HG03045 (cell line): ENCODE results near the gene FTO.

ENCODE experiments used
- ATAC-seq: cut with Tn5 transposase; IDR thresholded peaks from one replicate; pipeline ENCODE4 v1.9.1; 2021; ENCODE audit warnings: mild to moderate bottlenecking, moderate library complexity; ENCODE audit not compliant: unreplicated experiment

FTO gene

GRCh38 chr16:53922807-53923571 lies 219.0 kb downstream of the FTO start:
- ATAC-seq: no peak

- no peak for ATAC-seq
These were observed 220.6 kb downstream of the FTO start for GRCh38 chr16:53924331-53925106.

DNA sequence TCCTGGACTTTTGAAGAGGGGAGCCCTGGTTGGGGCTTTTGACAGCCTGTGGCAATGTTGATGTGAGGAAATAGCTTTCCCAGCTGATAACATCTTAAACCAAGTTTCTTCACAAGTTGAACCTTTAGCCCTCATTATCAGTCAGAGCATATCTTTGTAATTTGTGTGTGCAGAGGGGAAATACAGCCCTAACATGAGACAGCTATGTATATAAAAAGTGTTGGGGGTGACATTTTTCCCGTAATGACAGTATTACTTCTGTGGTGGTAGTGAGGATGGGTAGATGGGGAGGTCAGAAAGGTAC lies 221.1 kb downstream of the FTO start:
- ATAC-seq: no peak

- ATAC-seq: no peak
These were observed 221.6 kb downstream of the FTO start for GRCh38 chr16:53925526-53925925.

- ATAC-seq: no peak
These were observed 222.3 kb downstream of the FTO start for GRCh38 chr16:53926209-53926608.

DNA sequence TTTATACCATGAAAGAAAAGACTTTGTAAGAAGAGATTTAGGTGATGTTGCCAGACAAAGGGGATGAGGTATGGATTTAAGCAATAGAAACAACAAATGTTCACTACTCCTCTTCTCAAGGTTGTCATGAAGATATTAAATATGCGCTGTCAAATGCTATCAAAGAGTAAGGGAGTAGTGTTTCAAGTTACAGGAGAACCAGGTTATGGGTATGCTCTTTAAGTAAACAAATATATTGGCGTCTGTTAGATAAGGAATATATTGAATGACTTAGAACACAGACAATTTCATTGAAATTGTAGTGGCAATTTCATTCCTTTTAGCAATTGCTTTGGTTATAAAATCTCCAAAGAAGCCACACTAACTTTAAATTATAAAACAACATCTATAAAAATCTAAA lies 229.0 kb downstream of the FTO start:
- no peak for ATAC-seq

DNA sequence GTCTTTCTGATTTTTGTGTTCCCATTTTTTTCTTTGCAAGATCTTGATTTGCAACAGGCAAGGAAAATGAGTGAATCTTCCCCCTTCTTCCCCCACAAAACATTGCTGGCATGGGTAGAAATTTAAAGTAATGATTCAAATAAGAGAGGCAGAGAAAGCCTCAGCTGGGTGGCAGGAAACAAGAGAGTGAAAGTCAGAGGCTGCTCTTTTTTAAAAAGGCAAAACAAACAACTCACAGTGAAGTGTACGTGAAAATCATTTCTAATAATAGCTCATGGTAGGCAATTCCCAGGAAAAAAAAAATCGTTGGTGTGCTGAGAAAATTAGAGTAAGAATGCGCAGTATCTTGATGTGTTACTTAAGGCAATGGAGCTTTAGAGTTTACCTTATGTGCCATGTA lies 229.5 kb downstream of the FTO start:
- no peak for ATAC-seq

GRCh38 chr16:53936052-53936451 lies 232.1 kb downstream of the FTO start:
- ATAC-seq: no peak

GRCh38 chr16:53936529-53936928 lies 232.6 kb downstream of the FTO start:
- no peak for ATAC-seq

- no peak for ATAC-seq
These were observed 233.4 kb downstream of the FTO start for GRCh38 chr16:53937161-53937880.

GRCh38 chr16:53944025-53944424 lies 240.1 kb downstream of the FTO start:
- ATAC-seq: no peak

DNA sequence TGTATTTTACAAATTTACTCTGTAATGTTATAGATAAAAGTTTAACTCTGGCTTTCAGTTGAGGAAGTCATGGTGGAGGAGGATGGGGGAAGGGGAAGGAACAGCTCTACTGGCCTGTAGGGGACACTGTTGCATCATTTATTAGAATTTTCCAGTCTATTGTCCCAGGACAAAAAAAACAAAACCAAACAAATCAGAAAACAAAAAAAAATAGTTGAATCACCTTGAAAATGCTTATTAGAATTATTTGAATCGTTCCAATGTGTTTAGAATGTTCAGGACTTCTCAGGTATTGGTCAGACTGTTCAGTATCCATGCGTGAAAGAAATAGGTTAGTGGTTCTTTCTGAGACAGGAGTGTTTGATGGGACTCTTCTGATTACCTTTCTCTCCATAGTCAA lies 242.0 kb downstream of the FTO start:
- no peak for ATAC-seq

DNA sequence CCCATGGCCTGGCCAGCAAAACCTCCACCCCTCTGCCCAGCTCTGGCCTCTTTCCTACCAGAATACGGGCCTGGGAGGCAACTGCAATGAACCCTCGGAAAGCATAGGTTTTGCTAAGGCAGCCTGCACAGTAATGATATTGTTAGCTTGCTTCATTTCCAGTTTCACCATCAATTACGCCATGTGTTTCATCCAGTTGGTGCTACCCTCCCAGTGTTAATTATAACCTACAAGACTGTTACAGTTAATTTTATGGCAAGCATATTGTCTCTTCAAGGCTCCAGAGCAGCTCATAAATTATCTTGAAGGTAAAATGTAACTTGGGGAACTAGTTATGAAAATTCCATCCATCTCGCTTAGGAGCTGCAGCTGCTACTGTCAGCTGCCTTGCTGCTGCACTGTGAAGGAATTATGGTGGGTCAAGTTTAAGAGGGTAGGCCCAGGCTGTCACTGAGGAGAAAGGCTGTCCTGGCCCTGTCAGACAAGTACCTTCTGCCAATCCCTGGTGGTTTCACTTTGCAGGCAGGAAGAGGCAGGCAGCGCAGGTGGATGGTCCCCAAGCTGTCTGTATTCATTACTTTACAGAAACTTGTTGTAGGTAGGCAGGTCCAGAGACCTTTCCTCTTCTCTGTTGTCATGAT lies 242.9 kb downstream of the FTO start:
- ATAC-seq: no peak

GRCh38 chr16:53947642-53948041 lies 243.7 kb downstream of the FTO start:
- ATAC-seq: no peak

GRCh38 chr16:53948326-53948725 lies 244.4 kb downstream of the FTO start:
- ATAC-seq: no peak

- no peak for ATAC-seq
These were observed 244.9 kb downstream of the FTO start for GRCh38 chr16:53948734-53949430.

DNA sequence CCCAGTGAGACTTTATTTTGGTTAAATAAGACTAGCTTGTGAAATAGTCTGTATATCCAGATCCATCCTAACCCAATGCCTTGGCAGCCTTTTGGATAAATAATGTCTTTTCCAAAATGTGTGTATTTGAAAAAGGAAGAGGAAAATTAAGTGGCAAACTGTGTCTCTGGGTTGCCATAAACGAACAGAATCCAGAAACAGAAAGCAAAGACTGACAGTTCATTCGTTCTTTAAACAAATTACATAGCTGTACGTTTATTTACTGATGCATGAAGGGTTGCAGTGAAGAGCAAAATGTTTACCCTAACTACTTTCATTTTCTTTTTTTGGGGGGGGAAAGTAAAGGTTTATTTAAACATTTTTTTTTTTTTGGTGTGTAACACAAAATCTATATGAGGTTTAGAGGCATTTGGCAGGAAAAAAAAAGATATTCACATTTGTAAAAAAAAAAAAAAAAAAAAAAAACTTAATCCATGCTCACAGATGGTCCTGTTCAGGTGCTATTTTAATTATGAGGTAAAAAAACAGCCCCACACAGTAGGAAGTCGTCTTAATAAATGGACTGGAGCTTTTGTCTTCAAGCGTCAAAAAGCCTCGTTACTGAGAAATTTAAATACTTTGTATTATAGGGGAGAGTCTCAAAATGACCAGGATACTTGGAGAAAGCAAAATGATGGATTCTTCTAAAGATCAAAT lies 245.9 kb downstream of the FTO start:
- ATAC-seq: no peak

DNA sequence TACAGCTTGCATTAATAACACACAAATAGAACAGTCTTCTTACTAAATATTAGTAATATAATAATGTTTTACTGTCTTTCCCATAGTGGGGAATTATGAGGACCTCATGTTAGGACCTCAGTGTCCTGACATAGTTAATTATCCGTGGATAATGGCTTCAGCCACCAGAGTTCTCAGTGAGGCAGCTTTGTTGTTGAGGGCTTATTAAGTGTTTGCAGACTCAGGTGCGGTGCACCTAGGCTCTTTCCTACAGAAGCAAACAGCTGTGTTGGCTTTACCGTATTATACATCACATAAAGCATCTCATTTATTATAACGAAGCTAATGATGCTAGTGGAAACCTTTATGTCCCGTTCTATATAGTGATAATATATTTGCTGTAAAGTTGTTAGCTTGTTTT lies 246.7 kb downstream of the FTO start:
- ATAC-seq: no peak

DNA sequence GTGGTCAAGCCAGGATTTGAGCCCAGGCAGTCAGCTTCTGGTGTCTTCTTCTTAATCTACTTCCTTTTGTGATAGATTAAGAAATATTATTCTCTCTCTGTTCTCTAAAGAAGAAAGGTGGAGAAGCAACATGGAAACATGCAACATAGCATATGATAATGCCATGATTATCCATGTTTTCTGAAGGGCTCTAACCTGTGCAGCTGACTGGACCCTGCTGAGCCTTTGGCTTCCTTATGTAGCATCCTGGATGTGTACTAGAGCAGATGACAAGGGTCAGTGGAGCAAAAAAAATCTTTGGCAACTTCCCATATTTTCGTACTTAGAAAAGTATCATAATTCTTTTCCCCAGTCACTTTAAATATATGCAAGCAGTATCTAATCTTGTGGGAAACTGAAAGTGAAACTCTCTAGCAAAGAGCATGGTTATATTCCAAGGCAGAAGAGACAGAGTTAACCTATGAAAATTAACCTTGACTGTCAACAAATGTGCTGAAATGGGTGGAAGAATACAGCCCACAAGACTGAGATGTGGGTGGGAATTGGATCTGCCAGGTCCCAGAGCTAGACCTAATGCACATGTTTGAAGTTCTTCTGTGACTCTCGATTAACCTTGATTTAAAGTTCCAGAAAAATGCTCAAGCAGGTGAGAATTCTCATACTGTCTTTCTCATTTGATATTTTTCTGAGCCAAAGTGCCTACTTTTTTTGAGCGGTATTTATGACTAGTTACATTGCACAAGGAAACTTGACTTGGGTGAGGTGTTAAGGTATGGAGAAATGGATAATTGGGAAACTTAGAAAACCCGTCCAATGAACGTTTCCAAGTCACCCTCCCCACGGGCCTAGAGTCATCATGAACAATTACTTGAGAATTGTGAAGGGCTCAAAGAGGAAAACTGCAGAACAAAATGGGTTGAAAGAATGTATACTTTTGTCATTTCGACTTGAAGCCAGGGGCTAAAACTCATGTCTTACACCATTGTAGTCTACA lies 248.6 kb downstream of the FTO start:
- peak; percentile 67 for ATAC-seq
